Measurements from ENCODE around the gene NDRG2.

Gene NDRG2

DNA sequence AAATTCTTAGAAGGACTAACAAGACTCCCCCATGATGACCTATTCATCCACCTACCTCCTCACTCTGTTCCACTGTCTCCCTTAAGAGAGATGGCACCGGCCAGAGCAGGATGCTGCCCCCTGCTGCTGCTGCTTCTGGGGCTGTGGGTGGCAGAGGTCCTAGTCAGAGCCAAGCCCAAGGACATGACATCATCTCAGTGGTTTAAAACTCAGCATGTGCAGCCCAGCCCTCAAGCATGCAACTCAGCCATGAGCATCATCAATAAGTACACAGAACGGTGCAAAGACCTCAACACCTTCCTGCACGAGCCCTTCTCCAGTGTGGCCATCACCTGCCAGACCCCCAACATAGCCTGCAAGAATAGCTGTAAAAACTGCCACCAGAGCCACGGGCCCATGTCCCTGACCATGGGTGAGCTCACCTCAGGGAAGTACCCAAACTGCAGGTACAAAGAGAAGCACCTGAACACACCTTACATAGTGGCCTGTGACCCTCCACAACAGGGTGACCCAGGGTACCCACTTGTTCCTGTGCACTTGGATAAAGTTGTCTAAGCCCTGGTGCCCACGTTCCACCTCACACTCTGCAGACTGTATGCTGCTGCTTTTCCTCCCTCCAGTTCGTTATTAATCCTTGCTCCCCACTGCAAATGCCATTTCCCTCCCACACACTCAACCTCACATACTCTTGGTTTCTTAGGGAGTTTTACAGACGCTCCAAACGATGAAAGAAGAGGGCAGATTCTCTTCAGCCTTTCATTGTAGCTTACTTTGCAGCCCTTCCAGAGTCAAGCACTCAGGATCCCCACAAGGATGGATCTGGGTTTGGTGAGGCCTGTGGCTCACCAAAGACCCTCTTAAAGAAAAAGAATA, 33.2 kb upstream of the NDRG2 start, which contains the start of gene RNASE8:
Gene RNASE8 (plus strand): TSS at position 20 of the 873 bp plus-strand sequence. CDS start 71 bp downstream, at position 91.
- DNase-seq = no peak
- H3K27me3 Mint-ChIP-seq (ENCODE audit: low read depth, poor library complexity) = peaks cover 10% of the 10 kb centered on the region
- peaks cover 65% of the 10 kb centered on the region for H3K4me1 Mint-ChIP-seq
- TF ChIP-seq, protein P1, sequence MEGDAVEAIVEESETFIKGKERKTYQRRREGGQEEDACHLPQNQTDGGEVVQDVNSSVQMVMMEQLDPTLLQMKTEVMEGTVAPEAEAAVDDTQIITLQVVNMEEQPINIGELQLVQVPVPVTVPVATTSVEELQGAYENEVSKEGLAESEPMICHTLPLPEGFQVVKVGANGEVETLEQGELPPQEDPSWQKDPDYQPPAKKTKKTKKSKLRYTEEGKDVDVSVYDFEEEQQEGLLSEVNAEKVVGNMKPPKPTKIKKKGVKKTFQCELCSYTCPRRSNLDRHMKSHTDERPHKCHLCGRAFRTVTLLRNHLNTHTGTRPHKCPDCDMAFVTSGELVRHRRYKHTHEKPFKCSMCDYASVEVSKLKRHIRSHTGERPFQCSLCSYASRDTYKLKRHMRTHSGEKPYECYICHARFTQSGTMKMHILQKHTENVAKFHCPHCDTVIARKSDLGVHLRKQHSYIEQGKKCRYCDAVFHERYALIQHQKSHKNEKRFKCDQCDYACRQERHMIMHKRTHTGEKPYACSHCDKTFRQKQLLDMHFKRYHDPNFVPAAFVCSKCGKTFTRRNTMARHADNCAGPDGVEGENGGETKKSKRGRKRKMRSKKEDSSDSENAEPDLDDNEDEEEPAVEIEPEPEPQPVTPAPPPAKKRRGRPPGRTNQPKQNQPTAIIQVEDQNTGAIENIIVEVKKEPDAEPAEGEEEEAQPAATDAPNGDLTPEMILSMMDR (IDR thresholded peaks at IDR 0.05) = no peak
- no peaks in the 10 kb centered on the region for H3K36me3 Mint-ChIP-seq (ENCODE audit: low read depth)
- no peaks in the 10 kb centered on the region for H3K9me3 Mint-ChIP-seq
- H3K27ac Mint-ChIP-seq = peak within 1 kb of the TSS; percentile 52
- H3K4me3 Mint-ChIP-seq = no peak within 1 kb of the TSS

DNA sequence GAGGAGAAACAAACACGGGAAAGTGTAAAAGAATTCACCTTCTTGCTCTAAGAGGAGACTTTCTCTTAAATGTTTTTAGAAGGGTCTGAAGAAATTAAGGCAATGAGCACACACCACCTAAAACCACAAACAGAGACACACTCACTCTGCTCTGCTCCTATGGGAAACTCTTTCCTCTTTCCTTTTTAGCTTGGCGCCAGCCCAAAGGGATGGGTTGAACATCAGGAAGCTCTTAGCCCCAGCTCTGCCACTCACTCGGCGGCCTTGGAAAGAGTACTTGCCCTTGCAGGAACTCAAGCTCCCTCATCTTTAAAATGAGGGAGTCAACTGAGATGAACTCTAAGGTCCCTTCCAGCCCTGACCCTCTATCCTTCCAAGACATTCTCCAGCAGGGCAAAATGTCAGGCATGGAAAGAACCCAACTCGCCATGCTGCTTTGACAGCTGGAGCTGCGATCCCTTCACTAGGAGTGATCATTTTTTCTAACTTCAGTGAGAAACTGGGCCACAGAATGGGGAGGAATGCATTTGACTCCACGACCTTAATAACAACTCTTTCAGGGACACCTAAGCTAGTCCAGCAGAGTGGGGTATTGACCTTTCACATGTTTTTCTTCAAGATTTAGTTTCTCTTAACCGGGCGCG, 31.8 kb upstream of the NDRG2 start:
- H3K9me3 Mint-ChIP-seq = no peaks in the 10 kb centered on the region

DNA sequence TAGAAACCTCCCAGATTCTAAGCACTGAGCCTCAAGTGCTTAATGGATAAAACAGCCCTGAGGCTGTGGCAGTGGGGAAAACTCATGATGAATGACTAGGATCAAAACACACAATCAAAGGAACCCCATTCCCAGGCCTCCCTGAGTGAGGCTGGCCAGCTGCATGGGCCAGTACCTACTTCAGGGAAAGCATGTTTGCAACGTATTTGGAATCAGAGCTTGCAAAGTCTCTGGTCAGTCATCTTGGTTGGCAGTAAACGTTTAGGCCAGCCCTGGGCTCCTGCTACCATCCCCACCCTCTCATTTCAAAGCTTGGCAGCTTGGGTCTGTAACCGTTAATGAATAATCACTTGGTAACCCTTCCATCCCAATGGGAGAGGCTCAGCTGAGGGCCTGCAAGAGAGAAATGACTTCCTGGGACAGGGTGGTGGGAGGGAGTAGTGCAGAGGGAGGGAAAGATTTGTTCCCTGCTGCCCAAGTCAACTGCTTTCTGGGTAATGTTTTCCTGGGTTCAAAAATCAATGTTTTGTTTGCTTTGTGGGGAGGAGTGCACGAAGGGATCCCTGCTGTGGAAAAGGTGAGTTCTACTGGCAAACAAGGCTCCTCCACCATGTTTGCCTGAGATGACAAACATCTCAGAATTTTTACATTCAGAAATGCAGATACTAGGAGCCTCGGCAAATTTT, 30.7 kb upstream of the NDRG2 start:
- H3K9me3 Mint-ChIP-seq = no peaks in the 10 kb centered on the region
- no peaks in the 10 kb centered on the region for H3K36me3 Mint-ChIP-seq (ENCODE audit: low read depth)
- H3K27ac Mint-ChIP-seq = peak overlapping the region; percentile 94
- no peak for DNase-seq
- peaks cover 15% of the 10 kb centered on the region for H3K27me3 Mint-ChIP-seq (ENCODE audit: low read depth, poor library complexity)
- peaks cover 43% of the 10 kb centered on the region for H3K4me1 Mint-ChIP-seq
- H3K4me3 Mint-ChIP-seq = no peak overlapping the region
- TF ChIP-seq, protein P1 (IDR thresholded peaks at IDR 0.05) = no peak

More for the DNA sequence above, 31.8 kb upstream of the NDRG2 start:
- Mint-ChIP-seq H3K4me1 (peaks cover 53% of the 10 kb centered on the region), H3K27me3 (ENCODE audit: low read depth, poor library complexity) (peaks cover 15% of the 10 kb centered on the region), H3K27ac (no peak overlapping the region), H3K36me3 (ENCODE audit: low read depth) (no peaks in the 10 kb centered on the region), H3K4me3 (no peak overlapping the region)
- DNase-seq = no peak
- TF ChIP-seq, protein P1 (IDR thresholded peaks at IDR 0.05) = no peak

DNA sequence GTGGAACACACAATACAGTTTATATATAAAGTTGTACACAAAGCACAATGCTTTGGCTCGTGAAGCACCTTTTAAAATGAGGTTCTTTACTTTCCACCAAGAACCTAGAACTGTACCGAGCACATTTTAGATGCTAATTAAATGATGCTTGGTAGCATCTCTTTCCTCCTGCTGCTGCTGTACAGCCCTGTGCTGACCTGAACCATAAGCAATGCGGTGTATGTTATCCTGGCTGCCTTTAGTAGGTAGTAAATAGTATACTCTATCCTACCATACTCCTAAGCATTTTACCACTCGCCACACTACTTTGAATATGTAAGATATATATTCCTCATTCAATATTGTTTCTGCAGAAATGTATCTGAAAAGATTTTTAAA, 29.9 kb upstream of the NDRG2 start:
- H3K9me3 Mint-ChIP-seq = no peaks in the 10 kb centered on the region
- no peak overlapping the region for H3K4me3 Mint-ChIP-seq
- no peak for DNase-seq
- H3K27me3 Mint-ChIP-seq (ENCODE audit: low read depth, poor library complexity) = peaks cover 9% of the 10 kb centered on the region
- TF ChIP-seq, protein P1 (IDR thresholded peaks at IDR 0.05) = no peak
- H3K27ac Mint-ChIP-seq = peak overlapping the region; percentile 40
- no peaks in the 10 kb centered on the region for H3K36me3 Mint-ChIP-seq (ENCODE audit: low read depth)
- H3K4me1 Mint-ChIP-seq = peaks cover 35% of the 10 kb centered on the region

DNA sequence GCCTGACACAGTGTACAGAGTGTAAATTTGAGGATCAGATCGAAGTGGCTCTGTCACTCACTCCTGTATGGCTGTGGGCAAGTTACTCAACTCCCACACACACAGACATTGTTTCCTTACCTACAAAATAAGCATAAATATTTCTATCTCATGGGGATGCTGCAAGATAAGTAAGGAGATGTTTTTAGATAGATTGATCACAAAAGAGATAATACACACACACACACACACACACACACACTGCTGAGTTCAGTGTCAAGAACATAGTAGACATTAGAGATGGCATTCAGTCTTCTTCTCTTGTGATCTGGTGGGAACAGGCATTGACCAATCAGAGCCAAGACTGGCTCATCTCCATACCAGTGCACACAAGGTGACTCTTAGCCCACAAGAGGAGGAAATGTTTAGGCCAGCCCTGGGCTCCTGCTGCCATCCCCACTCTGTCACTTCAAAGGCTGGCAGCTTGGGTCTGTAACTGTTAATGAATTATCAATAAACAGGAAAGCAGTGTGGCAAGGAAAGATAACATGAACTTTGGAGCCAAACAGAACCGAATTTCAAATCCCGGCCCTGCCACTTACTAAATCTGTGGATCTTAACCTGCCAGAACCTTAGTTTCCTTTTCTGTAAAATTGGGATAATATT, 29.4 kb upstream of the NDRG2 start:
- Mint-ChIP-seq H3K27ac (no peak overlapping the region), H3K9me3 (no peaks in the 10 kb centered on the region), H3K4me3 (no peak overlapping the region), H3K27me3 (ENCODE audit: low read depth, poor library complexity) (peaks cover 9% of the 10 kb centered on the region), H3K4me1 (peaks cover 32% of the 10 kb centered on the region), H3K36me3 (ENCODE audit: low read depth) (no peaks in the 10 kb centered on the region)
- TF ChIP-seq, protein P1 (IDR thresholded peaks at IDR 0.05) = no peak
- no peak for DNase-seq
